Vagina (tissue), 2 donors: ENCODE results near the gene TGM4.

Experiments used
- CTCF ChIP-seq, 3 experiments: fragments of 450-650 bp in 2 of 3; fragments of 200-600 bp in 1 of 3; sonication (generic) in 1 of 3; IDR thresholded peaks; one replicate each; pipeline ENCODE4 v1.5.1; 2017 to 2019; ENCODE audit warnings: antibody characterized with exemption in 3 of 3, mild to moderate bottlenecking in 2 of 3, moderate library complexity in 2 of 3
- POLR2AphosphoS5 ChIP-seq, 2 donors: sonication (generic); formaldehyde crosslinking; IDR thresholded peaks; one replicate each; pipeline ENCODE4 v1.9.0; 2017; ENCODE audit warnings: antibody characterized with exemption in 2 of 2, mild to moderate bottlenecking in 2 of 2, low read depth in 1 of 2; ENCODE audit not compliant: insufficient read depth in 1 of 2

GRCh38 chr3:44960387-44961026 lies 86.1 kb downstream of the TGM4 start:
- TF ChIP-seq CTCF (IDR thresholded peaks at IDR 0.05) (no peak), POLR2AphosphoS5 (IDR thresholded peaks at IDR 0.05; ENCODE audit: insufficient read depth in 1 of 2, low read depth in 1 of 2) (no peak)
